Measurements from ENCODE around the gene MKS1. TPM values are rescaled to one million over a fixed set of nuclear protein-coding genes. Genes with fewer than 3 reads are reported as not detected.
A peak's percentile ranks its signal among the peaks of the same experiment; 100 is the strongest.

MKS1 gene
- total and polyA plus RNA-seq, 2 of the 8 experiments (the other 6 are each of a cell fraction or from before 2014, with no cell fraction given), result 12.0 to 21.7 TPM

DNA sequence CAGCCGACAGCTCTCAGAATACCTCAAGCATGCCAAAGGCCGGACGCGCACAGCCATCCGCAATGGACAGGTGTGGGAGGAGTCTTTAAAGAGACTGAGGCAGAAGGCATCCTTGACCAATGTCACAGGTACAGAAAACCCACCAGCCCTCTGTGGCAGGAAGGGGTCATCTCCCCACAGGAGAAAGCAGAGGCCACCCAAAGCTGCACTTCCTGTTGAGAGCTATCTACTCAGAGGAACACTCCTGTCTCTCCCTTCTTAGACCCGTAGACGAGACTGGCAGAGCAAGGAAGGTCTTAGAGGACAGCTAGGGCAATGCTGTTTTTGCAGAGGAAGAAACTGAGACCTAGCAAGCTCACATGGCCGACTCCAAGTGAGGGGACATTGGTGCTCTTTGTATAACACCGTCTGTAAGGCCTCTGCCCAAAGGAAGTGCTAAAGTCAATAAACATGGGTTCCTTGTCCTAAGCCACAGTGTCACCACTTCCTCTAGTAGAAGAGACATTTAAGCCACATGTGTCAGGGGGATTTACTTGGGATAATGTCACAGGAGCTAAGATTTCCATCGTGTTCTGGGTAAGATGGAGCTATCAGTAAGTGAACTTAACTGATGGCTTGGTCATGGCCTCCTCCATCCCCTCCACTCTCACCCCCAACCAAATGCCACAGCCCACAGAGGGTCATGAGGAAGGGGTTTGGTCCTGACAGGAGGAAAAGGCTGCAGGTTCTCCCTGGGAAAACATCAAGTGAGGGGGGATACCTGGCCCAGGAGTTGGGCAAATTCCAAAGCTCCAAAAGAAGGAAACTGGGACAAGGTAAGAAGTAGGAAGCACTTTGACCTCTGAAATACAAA lies 28.7 kb upstream of the MKS1 start:
- no peak overlapping the region for H3K56ac ChIP-seq (replicated peaks; ENCODE audit: insufficient read length, low read depth, low read length)
- H2BK5ac ChIP-seq (ENCODE audit: low read depth, low read length), result no peak overlapping the region
- no peak overlapping the region; a peak in 1 of 4 replicates for H3K4me2 ChIP-seq (ENCODE audit: insufficient read depth in 1 of 2, low read depth in 2 of 2, low read length in 2 of 2)
- no peak overlapping the region for H2AK5ac ChIP-seq (ENCODE audit: low read depth, low read length)
- H2AFZ ChIP-seq (ENCODE audit: low read length), result no peak overlapping the region
- TF ChIP-seq CBX5 (IDR thresholded peaks at IDR 0.05; ENCODE audit: low read depth, low read length) (no peak), SAP30 (IDR thresholded peaks at IDR 0.05; ENCODE audit: insufficient read depth, insufficient replicate concordance, low read length) (no peak), RAD21 (IDR thresholded peaks at IDR 0.05 in 1 of 2, conservative IDR thresholded peaks at IDR 0.05 in 1 of 2; ENCODE audit: low read depth in 2 of 2, low read length in 2 of 2) (no peak), POLR2A (IDR thresholded peaks at IDR 0.05; ENCODE audit: control extremely low read depth in 1 of 2, low read depth in 2 of 2, low read length in 2 of 2) (no peak), CTBP2 (IDR thresholded peaks at IDR 0.05; ENCODE audit: borderline replicate concordance, insufficient read depth, insufficient read length, low read length) (no peak), JUN (IDR thresholded peaks at IDR 0.05; ENCODE audit: low read depth, low read length) (no peak), RFX5 (IDR thresholded peaks at IDR 0.05; ENCODE audit: borderline replicate concordance, low read depth, low read length) (no peak), JUND (IDR thresholded peaks at IDR 0.05; ENCODE audit: low read length) (no peak), HDAC6 (IDR thresholded peaks at IDR 0.05; ENCODE audit: low read depth, low read length) (no peak), BACH1 (IDR thresholded peaks at IDR 0.05; ENCODE audit: low read length) (no peak)
- TF ChIP-seq, protein P1, sequence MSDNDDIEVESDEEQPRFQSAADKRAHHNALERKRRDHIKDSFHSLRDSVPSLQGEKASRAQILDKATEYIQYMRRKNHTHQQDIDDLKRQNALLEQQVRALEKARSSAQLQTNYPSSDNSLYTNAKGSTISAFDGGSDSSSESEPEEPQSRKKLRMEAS (IDR thresholded peaks at IDR 0.05), result no peak
- H3K4me1 ChIP-seq (replicated peaks in 1 of 4; ENCODE audit: control insufficient read depth in 3 of 4, insufficient read depth in 4 of 4, low read length in 3 of 4), result peaks cover 0 to 4% (median 1%) of the 10 kb centered on the region in 4 experiments; a peak in 5 of 7 replicates
- ChIA-PET POLR2A (ENCODE audit: partially characterized antibody) (interaction anchor here (0.5 to 1.8 kb wide), 2 partner anchors 9 to 15 kb away, joined by 3 to 6 read pairs; partner anchors contain the start of gene LPO), CTCF (ENCODE audit: partially characterized antibody) (interaction anchor here (0.8 to 5.4 kb wide), 15 partner anchors 8 to 199 kb away, joined by 3 to 55 read pairs (median 5); partner anchors contain the start of genes LPO and MKS1)
- no peak overlapping the region for H3K4me3 ChIP-seq (ENCODE audit: extremely low read depth in 1 of 4, insufficient read depth in 2 of 4, low read depth in 3 of 4, low read length in 4 of 4)
- H2BK15ac ChIP-seq (ENCODE audit: low read length), result 0 out of 2 replicates have a peak overlapping the region, but pooled peaks have one; percentile 19
- FAIRE-seq (no peak), DNase-seq (ENCODE audit: low read depth in 1 of 2, low spot score in 2 of 2) (no peak)
- no peaks in the 10 kb centered on the region for H4K20me1 ChIP-seq (replicated peaks in 1 of 2; ENCODE audit: control insufficient read depth in 1 of 2, insufficient read depth in 2 of 2, low read length in 2 of 2)
- no peak overlapping the region for H4K8ac ChIP-seq (ENCODE audit: extremely low read depth, insufficient read depth, low read length)
- no peak overlapping the region for H4K91ac ChIP-seq (replicated peaks; ENCODE audit: insufficient read length, low read length)
- peaks cover 5% of the 10 kb centered on the region; the same call in 1 of the 2 replicates for H3K23me2 ChIP-seq (ENCODE audit: low read depth, low read length)
- no peak overlapping the region for H3K27ac ChIP-seq (ENCODE audit: low read depth, low read length)
- H3K14ac ChIP-seq (ENCODE audit: insufficient read length), result no peak overlapping the region
- no peak overlapping the region for H2BK20ac ChIP-seq (ENCODE audit: low read length)
- 87% methylated on average over 10 of the region's 10 CpGs; no CpG with 5 or more reads in 1 of the 2 experiments for WGBS, 2 experiments (ENCODE audit: extremely low coverage in 1 of 2, insufficient coverage in 1 of 2, insufficient read length in 1 of 2, insufficient replicate concordance in 2 of 2, low coverage in 1 of 2, low lambda C conversion rate in 2 of 2, missing lambda C conversion rate in 1 of 2)
- no peak overlapping the region for H3K4ac ChIP-seq (replicated peaks; ENCODE audit: insufficient read length, low read depth, low read length)
- H3K23ac ChIP-seq (ENCODE audit: insufficient read length), result no peak overlapping the region
- no peak overlapping the region for H4K5ac ChIP-seq (ENCODE audit: insufficient read length, low read depth, low read length)
- H3K18ac ChIP-seq (ENCODE audit: extremely low read depth, low read length), result no peak overlapping the region
- no peak overlapping the region for H2BK120ac ChIP-seq (replicated peaks; ENCODE audit: low read depth, low read length)
- H3K9me3 ChIP-seq (ENCODE audit: insufficient read depth in 2 of 2, low read depth in 1 of 2, low read length in 1 of 2), result peaks cover 8% of the 10 kb centered on the region in 2 experiments; a peak in 3 of 4 replicates
- no peaks in the 10 kb centered on the region for H3K79me2 ChIP-seq (ENCODE audit: control insufficient read depth in 1 of 2, insufficient read depth in 2 of 2, low read length in 2 of 2)
- H2BK12ac ChIP-seq (ENCODE audit: low read depth, low read length), result 0 out of 2 replicates have a peak overlapping the region, but pooled peaks have one; percentile 68
- H3K27me3 ChIP-seq (replicated peaks in 1 of 4; ENCODE audit: control insufficient read depth in 3 of 4, extremely low read depth in 1 of 4, insufficient read depth in 3 of 4, low read length in 3 of 4), result peaks cover 36 to 60% (median 51%) of the 10 kb centered on the region in 4 experiments
- H3K79me1 ChIP-seq (ENCODE audit: low read depth, low read length), result no peaks in the 10 kb centered on the region
- no peak overlapping the region for H3K9ac ChIP-seq (replicated peaks in 1 of 4; ENCODE audit: extremely low read depth in 1 of 4, low read depth in 3 of 4, low read length in 3 of 4)
- no peaks in the 10 kb centered on the region for H3K36me3 ChIP-seq (ENCODE audit: control insufficient read depth in 2 of 4, insufficient read depth in 4 of 4, low read length in 3 of 4)

Measured in H1 (cell line).